Mesothelial cell of epicardium (in vitro differentiated cells): ENCODE data around the gene GPX3. TPM values are rescaled to one million over a fixed set of nuclear protein-coding genes. Genes with fewer than 3 reads are reported as not detected.
A peak's percentile ranks its signal among the peaks of the same experiment; 100 is the strongest.

Experiments used
- DNase-seq, 2 experiments: peaks; one replicate each; pipeline ENCODE4 v3.0.0; 2021; ENCODE audit warnings: low spot score in 2 of 2; ENCODE audit not compliant: unreplicated experiment in 2 of 2
- H3K27ac Mint-ChIP-seq: 2 replicates; pipeline ENCODE4 v1.8.0; 2021; ENCODE audit warnings: mixed read lengths
- H3K27me3 Mint-ChIP-seq: 2 replicates; pipeline ENCODE4 v1.8.0; 2021; ENCODE audit warnings: low read depth, mixed read lengths
- H3K36me3 Mint-ChIP-seq: 2 replicates; pipeline ENCODE4 v1.8.0; 2021; ENCODE audit warnings: mixed read lengths
- H3K4me1 Mint-ChIP-seq: 2 replicates; pipeline ENCODE4 v1.8.0; 2021; ENCODE audit warnings: mixed read lengths
- H3K4me3 Mint-ChIP-seq: 2 replicates; pipeline ENCODE4 v1.8.0; 2021; ENCODE audit warnings: mild to moderate bottlenecking, moderate library complexity, mixed read lengths
- H3K9me3 Mint-ChIP-seq: 2 replicates; pipeline ENCODE4 v1.8.0; 2021; ENCODE audit warnings: mixed read lengths
- total RNA-seq: library from RNA; stranded (reverse); gene quantifications from 3 replicates; pipeline ENCODE4 v1.2.1, GENCODE V29; 2021
- TF ChIP-seq, protein P1 (sequence below): fragments of 200-600 bp; sonication (generic); IDR thresholded peaks from one replicate; pipeline ENCODE4 v1.5.0; 2021; ENCODE audit warnings: antibody characterized with exemption; ENCODE audit not compliant: unreplicated experiment

The GPX3 gene
- total RNA-seq, 1 donor from 2014 or later = 2.0 TPM

DNA sequence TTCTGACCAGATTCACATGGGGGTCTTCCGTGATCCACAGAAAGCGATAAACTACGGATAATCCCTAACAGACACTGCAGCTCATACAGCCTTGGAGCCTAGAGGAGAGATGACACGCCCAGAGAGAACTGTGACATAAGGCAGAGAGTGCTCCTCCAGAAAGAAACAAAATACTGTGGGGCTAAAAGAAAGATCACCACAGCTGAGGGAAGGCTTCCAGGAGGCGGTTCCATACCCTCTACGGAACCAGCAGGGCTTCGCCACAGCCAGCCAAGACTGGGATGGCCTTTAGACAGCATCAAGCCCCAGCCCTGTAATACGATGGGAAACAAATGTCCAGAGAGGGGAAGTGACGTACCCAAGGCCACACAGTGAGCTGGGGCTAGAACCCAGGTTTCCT, 19.3 kb downstream of the GPX3 start:
- Mint-ChIP-seq H3K27me3 (no peaks in the 10 kb centered on the region), H3K36me3 (peaks cover 33% of the 10 kb centered on the region), H3K4me3 (no peak overlapping the region)

DNA sequence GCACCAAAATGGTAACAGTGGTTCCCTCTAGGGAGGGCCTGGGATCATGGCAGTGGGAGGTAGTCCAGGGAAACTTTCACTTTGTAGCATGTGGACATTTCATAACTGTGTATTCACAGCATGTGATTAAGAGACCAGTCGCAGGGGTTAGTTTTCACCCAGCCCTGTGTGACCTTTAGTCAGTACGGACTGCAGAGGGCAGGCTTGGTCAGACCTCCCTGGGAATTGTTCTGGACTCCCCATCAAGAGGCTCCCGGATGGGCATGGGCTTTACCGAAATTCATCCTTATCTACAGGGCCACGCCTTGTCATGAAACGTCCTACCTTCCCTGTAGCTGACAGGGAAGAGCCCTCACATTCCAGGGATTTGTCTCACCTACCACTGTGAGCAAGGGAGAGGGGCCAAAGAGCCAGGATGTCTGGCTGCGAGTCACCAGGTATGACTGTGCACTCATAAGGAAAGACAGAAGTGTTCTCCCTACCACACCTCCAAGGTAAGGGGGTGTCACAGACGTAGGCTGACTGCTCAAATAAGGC, 19.9 kb downstream of the GPX3 start:
- DNase-seq = no peak
- no peaks in the 10 kb centered on the region for H3K9me3 Mint-ChIP-seq
- H3K27ac Mint-ChIP-seq = no peak overlapping the region
- H3K4me3 Mint-ChIP-seq = no peak overlapping the region
- no peaks in the 10 kb centered on the region for H3K4me1 Mint-ChIP-seq
- TF ChIP-seq, protein P1, sequence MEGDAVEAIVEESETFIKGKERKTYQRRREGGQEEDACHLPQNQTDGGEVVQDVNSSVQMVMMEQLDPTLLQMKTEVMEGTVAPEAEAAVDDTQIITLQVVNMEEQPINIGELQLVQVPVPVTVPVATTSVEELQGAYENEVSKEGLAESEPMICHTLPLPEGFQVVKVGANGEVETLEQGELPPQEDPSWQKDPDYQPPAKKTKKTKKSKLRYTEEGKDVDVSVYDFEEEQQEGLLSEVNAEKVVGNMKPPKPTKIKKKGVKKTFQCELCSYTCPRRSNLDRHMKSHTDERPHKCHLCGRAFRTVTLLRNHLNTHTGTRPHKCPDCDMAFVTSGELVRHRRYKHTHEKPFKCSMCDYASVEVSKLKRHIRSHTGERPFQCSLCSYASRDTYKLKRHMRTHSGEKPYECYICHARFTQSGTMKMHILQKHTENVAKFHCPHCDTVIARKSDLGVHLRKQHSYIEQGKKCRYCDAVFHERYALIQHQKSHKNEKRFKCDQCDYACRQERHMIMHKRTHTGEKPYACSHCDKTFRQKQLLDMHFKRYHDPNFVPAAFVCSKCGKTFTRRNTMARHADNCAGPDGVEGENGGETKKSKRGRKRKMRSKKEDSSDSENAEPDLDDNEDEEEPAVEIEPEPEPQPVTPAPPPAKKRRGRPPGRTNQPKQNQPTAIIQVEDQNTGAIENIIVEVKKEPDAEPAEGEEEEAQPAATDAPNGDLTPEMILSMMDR = no peak
- peaks cover 35% of the 10 kb centered on the region for H3K36me3 Mint-ChIP-seq
- H3K27me3 Mint-ChIP-seq = no peaks in the 10 kb centered on the region

More for the DNA sequence above, 19.3 kb downstream of the GPX3 start:
- H3K9me3 Mint-ChIP-seq = no peaks in the 10 kb centered on the region
- no peak for DNase-seq
- no peaks in the 10 kb centered on the region for H3K4me1 Mint-ChIP-seq
- TF ChIP-seq, protein P1 = no peak
- H3K27ac Mint-ChIP-seq = no peak overlapping the region

DNA sequence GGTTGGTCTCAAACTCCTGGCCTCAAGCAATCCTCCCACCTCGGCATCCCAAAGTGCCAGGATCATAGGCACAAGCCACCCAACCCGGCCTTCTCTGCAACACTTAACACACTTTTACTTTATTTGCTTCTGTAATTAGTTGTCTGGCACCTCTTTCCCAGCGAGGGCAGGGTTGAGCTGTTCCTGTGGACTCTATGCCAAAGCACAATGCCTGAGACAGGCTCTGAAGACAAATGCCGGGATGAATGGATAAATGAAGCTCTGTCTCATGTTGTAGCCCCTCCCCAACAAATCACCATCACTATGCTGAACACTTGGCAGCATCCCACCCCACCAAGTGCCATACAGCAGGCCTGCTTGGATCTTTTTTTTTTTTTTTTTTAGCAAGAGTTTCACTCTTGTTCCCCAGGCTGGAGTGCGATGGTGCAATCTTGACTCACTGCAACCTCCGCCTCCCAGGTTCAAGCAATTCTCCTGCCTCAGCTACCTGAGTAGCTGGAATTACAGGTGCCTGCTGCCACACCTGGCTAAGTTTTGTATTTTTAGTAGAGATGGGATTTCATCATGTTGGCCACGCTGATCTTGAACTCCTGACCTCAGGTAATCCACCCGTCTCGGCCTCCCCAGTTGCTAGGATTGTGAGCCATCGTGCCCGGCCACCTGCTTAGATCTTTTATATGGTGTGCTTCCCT, 21.3 kb downstream of the GPX3 start:
- TF ChIP-seq, protein P1 = no peak
- no peaks in the 10 kb centered on the region for H3K27me3 Mint-ChIP-seq
- no peak for DNase-seq
- H3K4me1 Mint-ChIP-seq = no peaks in the 10 kb centered on the region
- peaks cover 37% of the 10 kb centered on the region for H3K36me3 Mint-ChIP-seq
- H3K4me3 Mint-ChIP-seq = no peak overlapping the region
- no peak overlapping the region for H3K27ac Mint-ChIP-seq
- H3K9me3 Mint-ChIP-seq = no peaks in the 10 kb centered on the region

DNA sequence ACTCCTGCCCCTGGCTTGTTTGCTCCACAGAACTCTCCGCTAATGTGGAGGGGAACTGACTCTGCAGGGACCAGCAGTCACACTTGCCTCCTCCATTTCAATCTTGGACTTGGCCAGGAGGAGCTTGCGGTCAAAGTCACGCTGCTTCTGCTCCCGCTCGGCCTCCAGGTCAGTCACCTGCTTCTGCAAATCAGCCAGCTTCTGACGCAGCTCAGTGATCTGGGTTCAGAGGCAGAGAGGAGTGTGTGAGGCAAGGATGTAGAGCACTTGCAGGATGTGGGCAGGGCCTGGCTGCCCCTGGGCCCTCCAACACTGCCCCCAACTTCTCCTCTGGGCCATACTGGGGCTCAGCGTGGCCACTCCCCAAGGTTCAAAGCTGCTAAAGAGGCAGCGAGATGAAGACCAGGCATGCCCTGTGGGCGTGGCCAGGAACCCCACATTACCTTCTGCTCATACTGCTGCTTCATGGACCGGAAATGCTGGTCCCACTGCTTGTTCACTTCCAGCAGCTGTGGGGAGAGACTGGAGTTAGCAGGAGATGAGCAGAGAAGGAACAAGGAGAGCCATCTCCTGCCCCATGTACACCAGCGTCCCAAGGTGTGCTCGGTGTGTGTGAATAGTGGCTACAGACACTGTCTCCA, 22.2 kb downstream of the GPX3 start:
- TF ChIP-seq, protein P1 = no peak
- H3K27me3 Mint-ChIP-seq = no peaks in the 10 kb centered on the region
- H3K36me3 Mint-ChIP-seq = peaks cover 37% of the 10 kb centered on the region
- H3K27ac Mint-ChIP-seq = no peak overlapping the region
- no peaks in the 10 kb centered on the region for H3K9me3 Mint-ChIP-seq
- H3K4me3 Mint-ChIP-seq = no peak overlapping the region
- no peak for DNase-seq
- H3K4me1 Mint-ChIP-seq = no peaks in the 10 kb centered on the region

DNA sequence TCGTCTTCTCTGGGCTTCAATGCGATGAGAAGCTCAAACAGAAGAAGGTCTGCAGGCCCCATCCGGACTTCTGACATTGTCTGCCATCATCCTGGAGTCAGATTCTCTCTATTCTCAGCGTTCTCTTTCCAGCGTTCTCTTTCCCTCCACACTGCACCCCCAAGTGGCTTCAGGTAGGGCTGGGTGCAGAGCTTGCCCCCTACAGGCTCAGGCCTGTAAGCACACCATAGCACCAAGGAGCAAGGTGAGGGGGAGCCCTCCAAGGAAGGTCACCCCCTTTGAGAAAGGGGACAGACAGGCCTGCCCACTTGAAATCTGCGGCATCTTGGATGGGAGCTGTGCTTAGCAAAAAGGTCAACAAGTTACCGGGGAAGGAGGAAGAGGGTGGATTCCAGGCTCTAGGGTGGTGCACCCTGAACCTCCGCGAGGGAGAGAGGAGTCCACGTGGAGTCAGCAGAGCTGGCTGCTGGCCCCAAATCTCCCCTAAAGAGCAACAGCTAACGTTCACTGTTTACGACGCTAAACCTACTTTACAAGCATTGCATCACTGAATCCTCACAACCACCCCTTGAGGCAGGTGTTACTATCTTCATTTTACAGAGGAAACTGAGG, 27.5 kb downstream of the GPX3 start:
- Mint-ChIP-seq H3K27me3 (no peaks in the 10 kb centered on the region), H3K4me3 (no peak overlapping the region), H3K4me1 (no peaks in the 10 kb centered on the region), H3K9me3 (no peaks in the 10 kb centered on the region), H3K27ac (no peak overlapping the region), H3K36me3 (peaks cover 33% of the 10 kb centered on the region)
- DNase-seq = no peak
- TF ChIP-seq, protein P1 = peak; percentile 62
